DMS114 treated with DMSO at 0.1 percent for 48 hours (cell line): ENCODE data around the gene VAV3.

Experiments
- DNase-seq: peaks from one replicate; lab custom pipeline; 2025; ENCODE audit not compliant: unreplicated experiment; lab: John Stamatoyannopoulos, UW

VAV3 gene

DNA sequence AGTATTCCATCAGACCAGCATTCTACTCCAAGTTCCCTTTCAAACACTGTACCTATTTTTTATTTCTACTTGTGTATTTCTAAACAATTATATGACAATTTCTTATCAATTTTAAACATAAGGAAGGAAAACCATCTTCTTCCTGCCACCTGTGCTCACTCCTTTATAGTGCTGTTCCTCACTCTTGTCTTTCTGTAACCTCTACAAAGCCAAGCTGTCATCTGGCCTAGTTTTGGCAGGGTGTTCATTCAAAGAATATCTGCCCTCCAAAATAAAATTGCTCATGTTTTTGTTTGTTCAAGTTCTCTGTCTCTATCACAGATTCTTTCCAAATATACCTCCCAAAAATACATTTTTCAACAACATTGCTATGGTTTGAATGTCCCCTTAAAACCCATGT, 360.2 kb downstream of the VAV3 start:
- no peak for DNase-seq

DNA sequence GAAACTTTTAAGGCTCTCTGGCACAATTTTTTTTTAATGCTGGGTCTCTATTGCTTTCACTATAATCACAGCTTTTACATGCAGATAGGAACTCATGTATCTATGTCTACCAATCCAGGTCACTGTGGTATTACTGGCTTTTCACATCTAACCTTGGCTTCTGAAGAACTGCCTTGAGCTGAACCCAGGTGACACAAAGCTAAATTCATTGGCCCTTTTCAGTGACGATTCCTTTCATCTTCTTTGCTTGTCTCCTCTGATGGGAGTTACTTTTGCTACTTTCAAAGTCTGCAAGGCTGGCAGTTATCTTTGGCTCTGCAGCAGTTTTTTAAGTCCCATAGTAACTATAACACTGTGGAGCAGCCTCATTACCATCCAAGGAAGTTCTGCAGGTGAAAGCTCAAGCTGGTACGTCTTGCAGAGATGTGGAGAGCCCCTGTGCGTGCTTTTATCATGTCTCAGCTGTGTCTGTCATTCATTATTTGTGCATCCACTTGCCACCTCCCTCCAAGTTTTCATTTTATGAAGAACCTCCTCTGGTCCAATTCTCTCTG, 364.3 kb downstream of the VAV3 start:
- DNase-seq, result no peak

DNA sequence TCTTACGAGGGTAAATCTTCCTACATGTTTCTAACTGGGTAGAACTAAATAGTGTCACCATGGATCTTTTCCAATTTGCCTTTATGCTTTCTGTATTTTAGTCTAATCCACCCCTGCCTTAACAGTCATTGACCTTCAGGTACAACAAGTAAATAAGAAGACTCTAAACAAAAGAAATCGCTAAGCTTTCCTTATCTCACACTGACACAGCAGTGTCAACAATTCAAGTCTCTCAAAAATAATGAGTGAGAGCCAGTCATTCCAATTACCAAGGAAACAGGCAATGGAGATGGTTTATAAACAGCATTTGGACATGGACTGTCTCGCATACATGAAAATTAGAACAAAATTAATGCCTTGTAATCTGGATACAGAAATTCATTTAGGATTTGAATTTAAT, 365.8 kb downstream of the VAV3 start:
- DNase-seq, result no peak

DNA sequence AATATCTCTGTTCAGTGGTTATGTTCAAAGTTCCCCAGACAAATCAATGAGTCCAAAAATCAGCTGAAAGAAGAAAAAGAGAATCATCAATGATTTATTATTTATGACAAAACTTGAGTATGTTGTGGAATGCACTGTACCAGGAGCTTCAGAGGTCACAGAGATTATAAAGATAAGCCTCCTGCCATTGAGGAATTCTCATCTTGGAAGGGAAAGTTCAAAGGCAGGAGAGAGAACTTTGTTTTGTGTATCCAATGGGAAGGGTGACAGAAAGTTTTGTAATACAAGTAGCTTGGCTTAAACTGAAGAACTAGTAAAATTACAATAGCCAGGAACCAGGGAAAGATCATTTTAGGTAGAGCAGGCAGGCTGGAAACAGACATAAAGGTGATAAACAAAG, 367.7 kb downstream of the VAV3 start:
- DNase-seq, result no peak

DNA sequence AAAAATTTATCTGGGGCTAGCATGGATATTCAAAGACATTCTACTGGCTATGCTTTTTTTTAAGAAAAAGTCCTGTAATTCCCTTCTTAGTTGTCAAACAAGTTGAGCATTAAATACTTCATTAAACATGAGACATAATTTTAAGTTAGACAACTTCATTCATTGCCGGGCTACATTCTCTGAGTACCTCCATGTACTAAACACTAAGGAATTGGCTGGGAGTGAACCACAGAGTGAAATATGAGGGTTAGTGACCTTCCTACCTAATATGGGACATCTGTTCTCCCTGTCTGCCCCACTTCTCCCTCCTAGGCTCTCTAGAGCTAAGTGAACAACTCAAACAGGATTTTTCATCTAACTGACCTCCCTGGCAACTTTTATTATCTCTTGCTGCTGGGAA, 370.4 kb downstream of the VAV3 start:
- DNase-seq, result no peak

DNA sequence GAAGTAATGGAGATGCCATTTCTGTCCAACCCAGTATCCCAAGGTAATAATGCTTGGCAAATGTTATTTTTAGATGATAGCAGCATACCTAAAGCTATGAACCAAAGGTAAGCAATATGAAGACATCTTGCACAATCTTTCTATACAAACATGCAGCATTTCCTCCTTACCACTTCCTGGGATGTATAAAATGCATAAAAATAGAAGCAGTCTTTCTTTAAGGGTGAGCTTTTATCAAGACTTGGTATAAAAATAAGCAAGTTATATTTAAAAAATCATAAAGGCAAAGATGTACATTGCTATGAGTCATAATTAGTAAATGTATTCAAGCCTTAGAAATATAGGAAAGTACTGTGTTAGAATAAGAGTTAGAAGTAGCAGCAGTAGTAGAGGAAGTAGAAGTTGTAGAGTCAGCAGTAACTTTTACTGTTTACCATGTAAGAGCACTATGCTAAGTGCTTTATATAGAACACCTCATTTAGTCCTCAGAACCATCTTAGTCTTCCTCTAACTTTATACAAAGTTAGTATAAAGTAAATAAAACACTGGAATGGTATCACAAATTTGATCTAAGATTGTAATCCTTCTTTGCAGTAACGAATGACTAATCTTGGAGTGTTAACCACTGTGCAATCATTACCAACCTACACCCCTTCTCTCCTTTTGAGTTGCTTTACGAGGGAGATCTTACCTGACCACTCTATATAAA, 371.3 kb downstream of the VAV3 start:
- no peak for DNase-seq

DNA sequence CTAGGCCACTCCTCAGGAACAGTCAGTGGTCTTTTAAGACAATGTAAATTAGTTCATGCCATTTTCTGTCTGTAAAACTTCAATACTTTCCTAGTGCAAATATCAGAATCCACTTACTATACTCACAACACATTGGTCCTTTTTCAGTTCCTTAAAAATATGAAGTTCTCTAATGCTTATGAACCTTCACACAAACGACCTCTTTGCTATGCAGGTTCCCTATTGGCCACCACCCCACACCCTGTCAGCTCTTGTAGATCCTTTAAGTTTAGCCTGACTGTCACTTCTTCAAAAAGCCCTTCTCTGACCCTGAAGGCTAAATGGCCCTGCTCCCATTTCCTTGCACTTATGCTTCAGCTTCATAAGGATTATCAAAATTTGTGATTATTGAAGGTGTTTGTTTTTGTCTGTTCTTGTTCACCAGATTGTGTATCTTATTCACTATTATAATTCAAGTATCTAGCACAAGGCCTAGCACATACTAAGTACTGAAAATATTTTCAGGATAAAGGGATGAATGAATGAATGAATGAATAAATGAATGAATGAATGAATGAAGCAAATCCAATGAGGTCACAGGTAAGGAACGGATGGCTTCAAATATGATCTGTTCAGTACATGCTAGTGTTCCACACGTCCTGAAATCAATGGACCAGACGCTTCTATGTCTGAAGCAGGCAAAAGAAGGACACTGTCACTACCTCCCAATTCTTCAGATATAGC, 373.9 kb downstream of the VAV3 start:
- DNase-seq, result no peak

DNA sequence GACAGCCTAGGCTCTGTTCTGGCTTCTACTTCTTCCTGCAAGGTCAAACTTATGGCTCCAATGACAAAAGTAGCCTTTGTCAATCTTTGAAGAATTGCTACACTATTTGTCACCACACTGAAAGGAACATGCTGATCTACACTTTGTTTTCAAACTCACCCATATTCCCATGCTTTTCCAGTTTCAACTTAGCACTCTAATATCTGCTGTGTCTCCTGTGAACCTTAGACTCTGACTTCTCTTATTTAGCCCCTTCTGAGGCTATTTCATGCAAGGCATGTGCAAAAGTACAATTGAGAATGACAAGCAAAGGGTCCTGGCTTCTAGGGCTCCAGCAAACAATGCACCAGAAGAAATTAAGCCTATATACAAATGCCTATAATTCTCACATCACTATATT, 374.9 kb downstream of the VAV3 start:
- DNase-seq, result no peak

DNA sequence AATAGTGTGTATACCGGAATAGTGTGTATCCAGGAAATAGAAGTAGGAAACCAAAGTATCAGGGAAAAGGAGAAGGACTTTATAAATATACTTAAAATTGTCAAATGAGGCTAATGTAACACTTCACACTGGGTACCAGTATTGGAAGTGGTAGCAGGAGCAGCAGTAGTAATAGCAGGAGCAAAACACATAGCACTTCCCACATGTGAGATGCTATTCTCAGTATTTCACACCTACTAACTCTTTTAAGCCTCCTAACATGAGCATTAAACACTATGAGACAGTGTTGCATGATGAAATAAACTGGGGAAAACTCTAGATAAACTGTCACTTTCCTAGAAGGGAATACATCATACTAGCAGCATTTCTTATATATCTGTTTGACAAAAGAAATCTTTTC, 376.7 kb downstream of the VAV3 start:
- no peak for DNase-seq

DNA sequence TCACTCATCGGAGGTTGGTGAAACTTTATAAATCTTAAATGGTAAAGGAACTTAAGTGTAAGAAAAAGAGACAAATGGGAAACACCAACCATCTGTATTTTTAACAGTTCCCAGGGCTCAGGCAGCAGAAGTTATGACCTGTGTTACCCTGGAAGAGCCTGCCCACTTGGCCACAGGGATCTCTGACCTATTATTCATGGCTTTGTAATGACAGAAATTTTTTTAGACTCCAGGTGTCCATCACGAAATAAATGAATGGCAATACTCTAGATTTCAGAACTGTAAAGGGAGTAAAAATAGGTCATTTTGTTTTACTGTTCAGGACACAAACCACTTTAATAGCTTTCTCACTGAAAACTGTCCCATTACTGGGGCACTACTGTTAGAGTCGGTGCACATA, 389.8 kb downstream of the VAV3 start:
- DNase-seq, result no peak

DNA sequence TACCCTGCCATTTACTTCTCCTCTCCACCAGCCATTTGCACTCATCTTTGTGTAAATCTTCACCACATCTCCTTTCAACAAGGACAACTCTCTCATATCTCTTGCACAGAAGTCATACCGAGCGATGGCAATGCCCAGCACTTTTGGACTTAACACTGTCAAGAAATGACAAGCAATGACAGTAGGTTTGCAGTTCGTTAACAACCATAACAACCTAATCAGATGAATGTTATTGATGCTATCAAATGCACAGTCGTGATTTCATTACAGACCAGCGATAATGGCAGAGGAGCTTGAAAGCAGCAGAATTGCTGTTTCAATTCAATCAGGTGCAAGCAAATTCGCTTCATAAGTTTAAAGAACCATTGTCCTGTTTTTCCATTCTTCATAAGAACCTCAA, 390.9 kb downstream of the VAV3 start:
- DNase-seq, result no peak

DNA sequence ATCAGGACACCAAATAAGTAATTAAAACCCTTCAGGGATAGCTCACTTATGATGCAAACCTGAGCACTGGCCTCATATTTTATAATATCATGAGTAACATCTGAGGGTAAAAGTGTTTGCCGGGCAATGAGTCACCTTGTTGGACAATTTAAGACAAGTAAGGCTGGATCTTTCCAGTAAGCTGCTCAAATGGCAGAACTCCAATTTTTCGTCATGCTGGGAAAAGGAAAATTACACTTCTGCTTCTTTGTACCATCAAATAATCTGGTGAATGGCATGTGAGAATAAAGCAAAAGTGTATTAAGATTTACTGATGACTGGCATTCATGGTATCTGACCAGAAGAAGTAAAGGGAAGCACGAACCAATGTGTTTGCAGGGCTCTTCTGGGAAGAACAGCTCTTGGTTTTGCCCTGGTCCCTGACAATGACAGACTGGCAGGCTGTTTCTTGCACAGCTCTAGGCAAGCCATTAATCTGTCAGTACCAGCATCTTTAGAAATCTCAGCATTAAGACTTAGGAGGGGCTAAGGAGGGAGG, 392.2 kb downstream of the VAV3 start:
- DNase-seq, result no peak

DNA sequence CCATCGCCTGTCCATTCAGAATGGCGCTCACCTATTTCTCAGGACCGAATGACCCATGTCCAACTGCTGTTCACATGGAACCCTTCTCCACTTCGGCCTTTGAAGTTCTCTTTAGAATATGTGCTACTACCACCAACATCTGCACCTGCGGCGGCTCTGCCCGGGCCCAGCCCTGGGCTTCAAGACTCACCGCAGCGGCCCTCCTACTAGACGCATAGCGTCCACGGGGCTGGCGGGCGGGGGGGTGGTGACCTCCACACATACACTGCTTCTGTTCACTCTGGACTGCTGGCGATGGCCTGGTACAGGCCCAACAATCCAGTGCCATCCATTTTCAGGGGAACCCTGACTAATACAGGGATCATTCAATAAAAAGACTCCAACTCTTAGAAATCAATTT, 394.2 kb downstream of the VAV3 start:
- no peak for DNase-seq

DNA sequence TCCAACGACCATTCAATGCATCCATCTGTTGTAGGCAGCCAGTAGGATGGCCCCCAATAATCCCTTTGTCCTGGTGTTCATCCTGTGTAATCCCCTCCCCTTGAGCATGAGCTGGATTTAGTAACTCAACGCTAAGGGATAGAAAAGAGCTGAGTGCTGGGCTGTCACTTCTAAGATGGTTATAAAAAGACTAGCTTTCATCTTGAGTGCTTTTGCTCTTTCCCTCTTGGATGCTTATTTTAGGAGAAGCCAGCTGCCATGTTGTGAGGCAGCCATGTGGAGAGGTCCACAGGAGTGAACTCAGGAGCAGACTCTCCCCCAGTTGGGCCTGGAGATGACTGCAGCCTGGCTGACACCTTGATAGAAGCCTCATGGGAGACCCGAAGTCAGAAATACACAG, 401.5 kb downstream of the VAV3 start:
- DNase-seq, result no peak

DNA sequence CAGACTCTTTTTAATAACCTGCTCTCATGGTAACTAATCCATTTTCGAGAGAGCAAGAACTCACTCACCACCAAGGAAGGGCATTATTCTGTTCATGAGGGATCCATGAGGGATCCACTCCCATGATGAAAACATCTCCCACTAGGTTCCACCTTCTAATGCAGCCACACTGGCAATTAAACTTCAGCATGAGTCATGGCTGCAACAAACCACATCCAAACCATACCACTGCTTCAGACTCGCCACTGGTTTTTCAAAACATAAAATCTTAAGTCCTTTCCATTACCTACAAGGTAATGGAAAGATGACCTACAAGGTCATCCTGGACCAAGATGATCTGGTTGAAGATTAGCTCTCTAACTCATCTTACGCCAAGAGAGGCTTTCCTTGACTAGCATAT, 405.1 kb downstream of the VAV3 start:
- no peak for DNase-seq

DNA sequence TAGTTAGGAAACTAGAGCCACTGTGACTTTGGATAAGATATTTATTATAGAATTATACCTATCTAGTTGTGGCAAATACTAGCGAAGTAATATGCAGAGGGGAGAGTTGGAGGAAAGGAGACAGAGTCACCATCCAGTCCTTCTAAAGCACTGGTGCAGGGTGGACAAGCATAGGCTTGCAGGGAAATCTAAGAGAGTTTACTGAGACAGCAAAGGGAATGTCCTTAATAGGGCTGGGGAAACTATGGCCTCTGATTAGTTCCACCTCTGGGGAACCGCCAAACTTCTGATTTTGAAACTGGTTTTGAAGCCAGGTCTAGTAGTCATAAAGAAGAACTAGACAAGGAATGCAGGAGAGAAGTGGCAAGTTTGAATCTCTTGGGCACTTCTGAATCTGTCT, 407.9 kb downstream of the VAV3 start:
- DNase-seq, result no peak

DNA sequence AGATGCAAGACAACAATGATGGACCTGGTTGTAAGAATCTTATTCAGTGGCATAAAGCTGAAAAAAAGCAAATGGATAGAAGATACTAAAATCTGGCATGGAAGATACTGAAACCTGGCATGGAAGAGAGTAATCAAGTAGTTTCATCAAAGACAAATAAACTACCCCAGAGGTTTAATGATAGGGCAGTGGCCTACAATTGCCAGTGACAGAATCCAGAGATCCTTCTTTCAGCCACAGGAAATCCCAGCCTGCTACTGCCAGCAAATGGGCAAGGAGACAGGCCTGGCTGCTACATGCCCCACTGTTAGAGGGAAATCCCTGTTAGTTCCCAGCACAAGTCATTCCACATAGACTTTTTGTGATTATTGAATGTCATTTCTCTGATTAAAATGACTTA, 409.4 kb downstream of the VAV3 start:
- no peak for DNase-seq

DNA sequence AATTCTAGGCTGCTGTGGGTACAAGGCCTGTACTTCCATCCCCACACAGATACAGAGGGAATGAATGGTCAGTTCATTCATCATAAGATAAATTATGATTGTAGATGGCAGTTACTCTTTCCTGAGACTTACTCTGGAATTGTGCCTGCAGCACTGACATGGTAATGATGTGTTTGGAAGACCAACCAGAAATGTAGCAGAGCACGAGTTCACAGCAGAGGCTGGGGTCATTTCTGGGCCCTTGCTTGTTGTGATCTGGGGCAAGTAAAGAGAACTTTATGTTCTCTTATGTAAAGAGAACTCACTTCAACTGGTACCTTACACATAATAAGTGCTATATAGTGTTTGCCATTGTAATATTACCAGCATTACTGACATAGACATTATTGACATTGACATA, 412.2 kb downstream of the VAV3 start:
- DNase-seq, result no peak

DNA sequence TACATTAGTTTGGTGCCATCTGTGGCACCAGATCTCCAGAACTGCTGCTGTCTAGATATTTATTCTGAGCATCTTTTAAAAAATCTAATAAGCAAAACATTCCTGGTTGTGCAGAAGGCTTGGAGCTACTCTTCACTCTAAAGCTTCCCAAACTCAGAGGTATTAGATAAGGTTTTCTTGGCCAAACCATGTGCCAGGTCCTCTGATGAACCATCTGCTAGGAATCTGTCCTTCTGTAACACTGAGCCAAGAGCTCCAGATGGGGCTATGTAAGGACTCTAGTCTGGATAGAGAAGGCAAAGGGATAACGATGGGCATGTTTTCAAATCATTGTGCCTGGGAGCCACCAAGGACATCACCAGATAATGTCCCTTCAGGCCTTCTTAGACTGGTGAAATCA, 413.5 kb downstream of the VAV3 start:
- DNase-seq, result no peak

DNA sequence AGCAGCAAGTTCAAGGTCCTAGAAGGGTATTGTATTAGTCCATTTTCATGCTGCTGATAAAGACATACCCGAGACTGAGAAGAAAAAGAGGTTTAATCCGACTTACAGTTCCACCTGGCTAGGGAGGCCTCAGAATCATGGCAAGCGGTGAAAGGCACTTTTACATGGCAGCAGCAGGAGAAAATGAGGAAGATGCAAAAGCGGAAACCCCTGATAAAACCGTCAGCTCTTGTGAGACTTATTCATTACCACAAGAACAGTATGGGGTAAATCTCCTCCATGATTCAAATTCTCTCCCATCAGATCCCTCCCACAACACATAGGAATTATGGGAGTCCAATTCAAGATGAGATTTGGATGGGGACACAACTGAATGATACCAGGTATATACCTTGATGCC, 414.6 kb downstream of the VAV3 start:
- no peak for DNase-seq

DNA sequence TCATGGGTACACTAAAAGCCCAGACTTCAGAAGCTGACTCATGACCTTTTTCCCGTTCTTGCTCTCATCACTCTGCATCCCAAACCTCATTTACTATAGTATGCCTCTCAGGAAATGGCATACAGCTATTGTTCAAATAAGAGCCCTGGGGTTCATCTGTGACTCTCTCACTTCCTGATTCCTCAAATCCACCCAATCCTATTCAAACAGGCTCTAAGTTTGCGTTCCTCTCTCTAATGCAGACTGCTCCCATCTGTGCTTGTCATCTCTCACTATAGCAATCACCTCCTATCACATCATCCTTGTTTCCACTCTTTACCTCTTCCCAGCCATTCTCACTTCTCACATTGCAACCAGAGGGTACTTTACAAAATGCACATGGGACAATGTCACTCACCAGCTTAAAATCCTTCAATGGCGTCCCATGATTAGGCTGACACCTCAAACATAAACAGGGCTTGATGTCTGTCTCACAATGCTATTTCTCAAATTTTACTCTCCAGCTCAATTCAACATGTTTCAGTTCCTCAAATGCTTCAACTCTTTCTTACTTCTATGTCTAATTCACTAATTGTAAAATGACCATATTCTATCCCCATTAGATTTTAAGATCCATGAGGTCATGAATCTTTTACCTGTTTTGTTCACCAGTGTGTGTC, 415.7 kb downstream of the VAV3 start:
- no peak for DNase-seq

DNA sequence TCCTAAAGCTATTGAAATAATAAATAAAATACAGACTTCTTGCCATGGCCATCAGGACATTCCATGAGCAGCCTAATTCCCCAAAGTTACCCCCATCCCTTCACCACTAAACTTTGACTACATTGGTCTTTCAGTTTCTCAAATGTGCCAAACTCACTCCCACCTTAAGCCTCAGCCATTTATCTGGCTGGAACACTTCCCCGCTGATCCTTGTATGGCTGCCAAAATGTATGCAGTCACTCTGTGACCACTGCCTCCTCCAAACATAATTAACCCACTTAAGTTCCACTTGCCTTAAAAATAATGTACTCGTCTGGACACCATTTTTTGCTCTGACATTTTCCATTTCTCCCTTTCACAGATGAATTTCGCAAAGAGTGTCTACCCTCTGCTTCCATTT, 416.7 kb downstream of the VAV3 start:
- no peak for DNase-seq
